Endometrial microvascular endothelial cells (primary cell): ENCODE results near the gene NDST3. TPM values are rescaled to one million over a fixed set of nuclear protein-coding genes. Genes with fewer than 3 reads are reported as not detected.

Source experiments
- in situ Hi-C: cut with HindIII; loops from 2 replicates; pipeline ENCODE4 v1.10.0; 2017; ENCODE audit warnings: low sequenced_read_pairs, low pct_unique_long_range_greater_than_20kb; ENCODE audit errors: inconsistent ontology term
- total RNA-seq: library from RNA; depleted of rRNA; stranded (reverse); fragments of >200 nt; gene quantifications from one replicate; pipeline ENCODE4 v1.2.3, GENCODE V29; 2015; ENCODE audit errors: inconsistent ontology term

The NDST3 gene
- total RNA-seq, 1 donor from 2014 or later: not detected

GRCh38 chr4:118059397-118059796 is 25.1 kb downstream of the NDST3 start:
- in situ Hi-C loops: no loop called here

GRCh38 chr4:118076958-118077766 is 42.9 kb downstream of the NDST3 start:
- in situ Hi-C loops: no loop called here

- in situ Hi-C loops: no loop called here
These were observed 43.5 kb downstream of the NDST3 start for GRCh38 chr4:118077767-118078105.

GRCh38 chr4:118081434-118081833 is 47.1 kb downstream of the NDST3 start:
- in situ Hi-C loops: no loop called here

GRCh38 chr4:118082182-118082581 is 47.9 kb downstream of the NDST3 start:
- in situ Hi-C loops: no loop called here

GRCh38 chr4:118085700-118086099 is 51.4 kb downstream of the NDST3 start:
- in situ Hi-C loops: no loop called here

GRCh38 chr4:118086344-118086743 is 52.1 kb downstream of the NDST3 start:
- in situ Hi-C loops: no loop called here

- in situ Hi-C loops: no loop called here
These were observed 53.1 kb downstream of the NDST3 start for GRCh38 chr4:118087366-118087765.

- in situ Hi-C loops: no loop called here
These were observed 64.8 kb downstream of the NDST3 start for GRCh38 chr4:118099106-118099505.

GRCh38 chr4:118102195-118102594 is 67.9 kb downstream of the NDST3 start:
- in situ Hi-C loops: no loop called here

- in situ Hi-C loops: no loop called here
These were observed 78.1 kb downstream of the NDST3 start for GRCh38 chr4:118112117-118113046.

- in situ Hi-C loops: no loop called here
These were observed 78.9 kb downstream of the NDST3 start for GRCh38 chr4:118113220-118113619.

- in situ Hi-C loops: no loop called here
These were observed 80.4 kb downstream of the NDST3 start for GRCh38 chr4:118114720-118115119.

GRCh38 chr4:118120120-118120760 is 86.0 kb downstream of the NDST3 start:
- in situ Hi-C loops: no loop called here

GRCh38 chr4:118124997-118125396 is 90.7 kb downstream of the NDST3 start:
- in situ Hi-C loops: no loop called here

- in situ Hi-C loops: no loop called here
These were observed 105.0 kb downstream of the NDST3 start for GRCh38 chr4:118139241-118139640.

GRCh38 chr4:118141240-118141639 is 107.0 kb downstream of the NDST3 start:
- in situ Hi-C loops: no loop called here

GRCh38 chr4:118154649-118155048 is 120.4 kb downstream of the NDST3 start:
- in situ Hi-C loops: no loop called here

GRCh38 chr4:118155516-118155915 is 121.2 kb downstream of the NDST3 start:
- in situ Hi-C loops: no loop called here
